ENCODE measurements around the gene PTPN21.

PTPN21 gene

GRCh38 chr14:88516861-88517357, 37.9 kb downstream of the PTPN21 start:
- H3K4me3 ChIP-seq, result no peak overlapping the region
- H3K27ac ChIP-seq, result no peak overlapping the region

GRCh38 chr14:88515499-88516221, 39.1 kb downstream of the PTPN21 start:
- Histone ChIP-seq H3K27ac (no peak overlapping the region), H3K4me3 (no peak overlapping the region)

GRCh38 chr14:88507208-88507607, 47.6 kb downstream of the PTPN21 start:
- no peak overlapping the region for H3K27ac ChIP-seq

GRCh38 chr14:88505621-88506020, 49.2 kb downstream of the PTPN21 start:
- Histone ChIP-seq H3K27ac (no peak overlapping the region), H3K4me3 (no peak overlapping the region)

More at GRCh38 chr14:88507208-88507607, 47.6 kb downstream of the PTPN21 start:
- no peak overlapping the region for H3K4me3 ChIP-seq

- Histone ChIP-seq H3K4me3 (no peak overlapping the region), H3K27ac (no peak overlapping the region)
Observed at GRCh38 chr14:88504602-88505001, 50.2 kb downstream of the PTPN21 start.

- Histone ChIP-seq H3K4me3 (no peak overlapping the region), H3K27ac (no peak overlapping the region)
Observed at GRCh38 chr14:88503754-88504406, 50.9 kb downstream of the PTPN21 start.

GRCh38 chr14:88502740-88503139, 52.1 kb downstream of the PTPN21 start:
- no peak overlapping the region for H3K27ac ChIP-seq
- no peak overlapping the region for H3K4me3 ChIP-seq

GRCh38 chr14:88500611-88501010, 54.2 kb downstream of the PTPN21 start:
- Histone ChIP-seq H3K27ac (no peak overlapping the region), H3K4me3 (no peak overlapping the region)

- Histone ChIP-seq H3K4me3 (no peak overlapping the region), H3K27ac (no peak overlapping the region)
Observed at GRCh38 chr14:88499225-88499624, 55.6 kb downstream of the PTPN21 start.

GRCh38 chr14:88496414-88496813, 58.4 kb downstream of the PTPN21 start:
- Histone ChIP-seq H3K27ac (no peak overlapping the region), H3K4me3 (no peak overlapping the region)

GRCh38 chr14:88493392-88494185, 61.2 kb downstream of the PTPN21 start:
- H3K4me3 ChIP-seq, result no peak overlapping the region
- H3K27ac ChIP-seq, result no peak overlapping the region

- Histone ChIP-seq H3K27ac (no peak overlapping the region), H3K4me3 (no peak overlapping the region)
Observed at GRCh38 chr14:88492272-88493089, 62.3 kb downstream of the PTPN21 start.

- H3K4me3 ChIP-seq, result no peak overlapping the region
- H3K27ac ChIP-seq, result no peak overlapping the region
Observed at GRCh38 chr14:88490168-88490567, 64.6 kb downstream of the PTPN21 start.

GRCh38 chr14:88488897-88489296, 65.9 kb downstream of the PTPN21 start:
- H3K4me3 ChIP-seq, result no peak overlapping the region
- peak overlapping the region in 7 of 21 experiments; percentile 2 to 46 (median 15) for H3K27ac ChIP-seq

- peak overlapping the region in 11 of 21 experiments; percentile 2 to 58 (median 37) for H3K27ac ChIP-seq
- H3K4me3 ChIP-seq, result peak overlapping the region in 1 of 7 experiments; percentile 3
Observed at GRCh38 chr14:88488081-88488480, 66.7 kb downstream of the PTPN21 start.

GRCh38 chr14:88482524-88482923, 72.3 kb downstream of the PTPN21 start:
- Histone ChIP-seq H3K4me3 (no peak overlapping the region), H3K27ac (no peak overlapping the region)

GRCh38 chr14:88481794-88482193, 73.0 kb downstream of the PTPN21 start:
- no peak overlapping the region for H3K27ac ChIP-seq
- no peak overlapping the region for H3K4me3 ChIP-seq

GRCh38 chr14:88481059-88481458, 73.7 kb downstream of the PTPN21 start:
- H3K27ac ChIP-seq, result no peak overlapping the region
- no peak overlapping the region for H3K4me3 ChIP-seq

- no peak overlapping the region for H3K4me3 ChIP-seq
- no peak overlapping the region for H3K27ac ChIP-seq
Observed at GRCh38 chr14:88479574-88479987, 75.2 kb downstream of the PTPN21 start.

- Histone ChIP-seq H3K27ac (no peak overlapping the region), H3K4me3 (no peak overlapping the region)
Observed at GRCh38 chr14:88478931-88479330, 75.9 kb downstream of the PTPN21 start.

Measured in skin epidermis (tissue), 12 donors.